GM19463 (cell line): ENCODE results near the gene PRPF40B.
A peak's percentile ranks its signal among the peaks of the same experiment; 100 is the strongest.
"Not testable (repeated sequence)": the region's sequence is repeated elsewhere in the genome, so short reads cannot be mapped to it uniquely, and the experiment has no call there.

ENCODE experiments used
- ATAC-seq: cut with Tn5 transposase; IDR thresholded peaks from one replicate; pipeline ENCODE4 v1.9.1; 2021; ENCODE audit warnings: mild to moderate bottlenecking, moderate library complexity; ENCODE audit not compliant: unreplicated experiment

PRPF40B gene

GRCh38 chr12:49623142-49623904 lies at the start of gene PRPF40B:
Gene PRPF40B (plus strand): TSS chr12:49623561. CDS start chr12:49623591, 30 bp downstream.
- ATAC-seq = peak; percentile 72

GRCh38 chr12:49577589-49578315 lies 45.6 kb upstream of the PRPF40B start:
- no peak for ATAC-seq

DNA sequence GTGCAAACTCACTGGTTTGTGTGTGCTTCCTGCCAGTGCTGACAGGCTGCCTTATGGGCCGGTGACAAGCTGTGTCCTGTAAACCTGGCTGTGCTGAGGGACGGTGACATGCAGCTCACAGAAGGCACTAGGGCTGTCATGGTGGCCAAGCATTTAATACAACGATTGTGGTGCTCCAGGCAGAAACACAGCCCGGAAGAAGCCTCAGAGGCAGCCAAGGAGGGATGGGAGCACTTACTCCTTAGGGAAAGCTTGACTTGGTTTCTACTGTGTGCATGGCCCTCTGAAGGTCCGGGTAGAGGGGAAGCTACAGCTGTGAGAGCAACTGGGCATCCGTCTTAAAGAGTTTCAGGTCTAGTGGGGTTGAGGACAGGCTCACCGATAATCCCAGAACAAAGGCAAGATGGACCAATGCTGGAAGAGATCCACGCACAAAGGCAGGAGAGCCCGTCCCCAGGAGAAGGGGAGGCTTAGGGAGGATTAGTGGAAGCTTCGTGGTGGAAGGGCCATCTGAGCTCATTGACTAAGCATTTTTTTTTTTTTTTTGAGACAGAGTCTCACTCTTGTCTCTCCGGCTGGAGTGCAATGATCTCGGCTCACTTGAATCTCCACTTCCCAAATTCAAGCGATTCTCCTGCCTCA lies 44.8 kb upstream of the PRPF40B start:
- ATAC-seq = no peak

- ATAC-seq = no peak
Measured at GRCh38 chr12:49580572-49581535, 42.5 kb upstream of the PRPF40B start.

DNA sequence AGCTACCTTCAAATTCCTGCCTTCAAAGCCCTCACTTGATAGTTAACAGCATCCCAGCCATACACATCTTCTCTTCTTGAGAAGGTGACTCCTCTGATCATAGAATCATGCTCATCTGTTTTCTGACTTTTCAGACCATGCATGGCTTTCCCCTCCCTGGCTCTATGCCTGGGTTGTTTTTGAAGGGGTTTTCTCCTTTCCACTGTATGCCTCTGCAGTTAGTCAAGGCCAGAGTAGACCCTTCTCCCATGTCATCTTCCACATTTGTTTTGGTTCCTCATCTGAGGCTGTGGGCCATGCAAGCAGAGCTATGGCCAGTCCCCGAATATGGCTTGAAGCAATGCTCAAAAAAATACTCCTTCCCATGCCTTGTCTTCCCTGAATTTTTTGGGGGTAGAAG lies 41.2 kb upstream of the PRPF40B start:
- no peak for ATAC-seq

- ATAC-seq = no peak
Measured at GRCh38 chr12:49582850-49583249, 40.5 kb upstream of the PRPF40B start.

- no peak for ATAC-seq
Measured at GRCh38 chr12:49583366-49584094, 39.8 kb upstream of the PRPF40B start.

DNA sequence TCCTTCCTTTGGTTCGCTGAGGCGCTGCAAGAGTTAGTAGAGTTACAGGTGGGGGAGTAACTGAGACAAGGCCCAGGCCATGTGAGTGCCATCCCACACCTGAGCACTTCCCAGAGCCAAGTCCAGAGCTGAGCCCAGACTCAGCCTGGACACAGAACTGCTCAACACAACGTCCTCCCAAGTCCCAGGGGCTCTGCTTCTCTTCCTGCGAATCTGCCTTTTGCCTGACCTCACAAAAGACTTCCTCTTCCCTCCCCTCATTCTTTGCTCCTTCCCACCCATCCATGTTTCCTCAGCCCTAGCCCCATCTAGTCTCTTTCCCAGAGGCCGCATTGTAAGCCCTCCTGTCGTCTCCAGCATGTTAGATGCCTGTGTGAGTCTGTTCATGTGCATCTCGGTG lies 38.8 kb upstream of the PRPF40B start:
- no peak for ATAC-seq

DNA sequence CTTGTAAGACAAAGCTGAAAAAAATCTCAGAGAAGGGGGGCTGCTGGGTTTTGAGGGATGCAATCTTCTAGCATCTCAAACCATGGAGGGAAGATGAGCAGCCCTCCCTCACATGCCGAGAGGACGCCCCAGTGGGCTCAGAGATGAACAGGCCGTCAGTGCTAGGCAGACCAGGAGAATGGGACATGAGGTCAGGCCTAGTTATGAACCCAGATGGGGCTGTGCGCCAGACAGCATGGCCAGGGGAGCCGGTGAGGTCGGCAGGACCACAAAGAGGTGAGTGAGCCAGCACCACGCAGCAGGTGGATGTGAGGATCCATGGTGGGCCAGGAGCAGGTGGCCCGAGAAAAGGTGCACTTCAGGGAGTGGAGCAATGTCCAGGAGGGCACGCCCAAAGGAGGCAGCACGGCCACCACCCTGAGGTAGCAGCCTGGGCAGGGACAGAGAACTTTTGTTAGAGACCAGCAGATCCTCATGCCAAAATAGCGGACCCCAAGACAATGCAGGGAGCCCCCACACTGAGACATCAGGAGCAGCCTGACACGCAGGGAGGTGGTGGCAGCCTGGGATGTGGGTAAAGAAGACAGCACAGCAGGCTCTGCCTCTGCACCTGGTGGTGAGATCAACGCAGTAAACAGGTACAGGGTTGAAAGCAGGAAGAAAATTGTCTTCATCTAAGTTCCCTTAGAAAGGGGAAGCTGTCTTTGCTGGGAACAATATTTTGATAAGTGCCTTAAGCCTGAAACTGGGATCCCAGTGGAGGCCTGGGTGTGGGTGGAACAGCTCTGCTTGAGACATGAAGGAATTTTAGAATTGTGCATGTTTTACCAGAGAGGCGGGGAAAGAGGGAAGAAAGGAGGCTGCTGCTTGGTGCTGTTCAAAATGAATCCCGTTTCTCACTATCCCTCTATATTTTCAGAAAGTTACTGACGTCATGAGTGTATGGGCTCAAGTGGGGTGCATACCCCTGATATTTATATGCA lies 37.6 kb upstream of the PRPF40B start:
- ATAC-seq = no peak

GRCh38 chr12:49587174-49587908 lies 36.0 kb upstream of the PRPF40B start:
- ATAC-seq = no peak

DNA sequence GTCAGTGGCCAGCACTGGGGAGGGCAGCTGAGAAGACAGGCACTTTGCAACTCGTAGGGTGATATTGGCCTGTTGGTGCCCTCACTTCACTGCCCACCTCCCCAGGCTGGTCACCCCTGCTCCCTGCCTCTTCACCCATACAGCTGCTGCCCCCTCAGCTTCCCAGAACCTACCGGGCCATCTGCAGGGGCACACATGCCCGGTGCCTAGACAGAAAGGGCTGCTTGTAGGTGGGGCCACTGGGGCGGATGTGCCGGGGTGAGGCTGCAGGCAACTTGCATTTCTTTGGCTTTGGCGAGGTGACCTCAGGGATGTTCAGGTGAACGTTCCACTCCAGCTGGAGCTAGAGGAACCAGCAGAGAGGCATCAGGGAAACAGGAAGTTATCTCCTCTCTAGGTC lies 35.1 kb upstream of the PRPF40B start:
- no peak for ATAC-seq

DNA sequence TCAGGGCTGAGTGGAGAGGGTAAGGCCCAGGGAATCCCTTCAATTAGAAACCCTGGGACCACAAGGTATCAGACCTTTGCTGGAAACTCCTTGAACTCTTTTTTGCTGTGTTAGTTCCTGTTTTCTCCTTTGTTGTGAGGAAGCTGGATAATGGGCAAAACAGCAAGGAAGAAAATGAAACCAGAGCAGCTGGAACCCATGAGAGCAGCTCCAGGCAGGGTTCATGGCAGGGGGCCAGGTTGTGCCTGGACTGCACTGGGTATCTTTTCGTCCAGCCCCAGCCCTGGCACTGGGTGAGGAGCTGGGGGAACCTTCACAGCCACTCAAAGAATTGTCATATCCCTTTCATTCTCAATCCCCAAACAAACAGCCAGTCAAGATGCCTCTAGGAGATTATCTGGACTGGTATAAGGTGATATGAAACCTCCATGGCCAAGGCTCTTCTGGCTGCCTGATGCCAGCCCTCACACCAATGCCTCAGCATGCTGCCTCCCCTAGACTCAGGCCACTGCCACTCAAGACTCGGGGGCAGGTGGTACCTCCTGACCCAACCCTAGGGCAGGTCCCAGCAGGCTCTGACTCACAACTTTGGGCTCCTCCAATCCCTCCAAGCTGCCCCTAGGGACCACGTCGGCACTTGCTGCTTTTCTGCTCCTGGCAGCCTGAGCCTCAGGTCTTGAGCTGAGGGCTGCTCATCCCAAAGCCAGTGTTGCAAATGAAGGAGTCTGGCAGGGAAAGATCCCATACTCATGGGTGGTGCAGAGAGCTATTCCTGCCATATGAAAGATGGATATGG lies 34.4 kb upstream of the PRPF40B start:
- ATAC-seq = no peak

DNA sequence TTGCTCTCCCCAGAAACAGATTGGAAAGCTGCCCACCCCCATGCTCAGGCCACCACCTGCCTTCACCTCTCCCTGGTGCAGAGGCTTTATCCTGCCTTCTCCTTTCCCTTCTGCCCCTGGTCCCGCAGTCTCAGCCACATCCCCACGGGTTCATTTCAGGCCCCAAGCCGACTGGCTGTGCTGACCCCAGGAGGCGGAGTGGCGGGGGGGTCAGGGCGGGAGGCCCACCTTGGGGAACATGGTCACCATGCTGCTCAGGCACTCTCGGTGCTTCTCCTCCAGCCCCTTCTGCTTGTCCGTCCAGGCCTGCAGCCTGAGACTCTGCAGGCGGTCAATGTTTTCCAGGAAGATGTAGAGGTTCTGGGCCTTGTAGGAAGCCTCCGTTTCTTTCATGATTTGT lies 24.8 kb upstream of the PRPF40B start:
- no peak for ATAC-seq

DNA sequence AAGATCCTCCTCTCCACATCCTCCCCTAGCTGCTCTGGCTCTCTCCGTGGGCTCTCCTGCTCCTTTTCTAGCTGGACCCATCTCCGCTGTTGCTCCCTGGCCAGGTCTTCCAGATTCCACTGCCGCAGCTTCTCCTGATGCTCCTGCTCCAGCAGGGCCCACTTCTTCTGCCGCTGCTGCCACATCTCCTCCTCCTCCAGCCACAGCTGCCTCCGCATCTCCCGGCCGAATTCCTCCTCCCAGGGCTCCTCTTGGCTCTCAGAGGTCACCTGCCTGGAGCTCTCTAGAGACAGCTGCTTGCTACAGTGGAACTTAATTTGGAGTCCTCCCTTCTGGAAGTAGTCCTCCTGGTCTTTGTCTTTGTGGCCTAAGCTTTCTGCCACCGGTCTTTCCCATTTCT lies 23.4 kb upstream of the PRPF40B start:
- ATAC-seq = no peak

GRCh38 chr12:49603721-49604120 lies 19.6 kb upstream of the PRPF40B start:
- no peak for ATAC-seq

DNA sequence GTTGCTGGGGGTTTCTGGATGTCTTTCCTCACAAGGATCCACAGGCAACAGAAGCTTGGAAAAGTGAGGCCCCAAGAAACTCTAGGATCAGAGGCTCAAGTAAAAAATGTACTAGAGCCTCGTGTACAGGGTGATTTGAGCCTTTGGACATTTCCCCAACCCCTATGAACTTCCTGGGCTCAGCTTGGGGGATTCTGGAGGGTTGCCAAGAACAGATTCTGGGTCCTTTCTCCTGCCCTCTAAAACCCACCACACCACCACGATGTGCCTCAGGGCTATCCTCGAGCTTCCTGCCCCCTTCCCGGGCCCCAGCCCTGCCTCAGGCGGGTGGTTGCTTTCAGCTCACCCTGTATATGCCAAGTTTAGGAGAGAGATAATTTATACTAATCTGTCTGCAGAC lies 18.5 kb upstream of the PRPF40B start:
- ATAC-seq = no peak

DNA sequence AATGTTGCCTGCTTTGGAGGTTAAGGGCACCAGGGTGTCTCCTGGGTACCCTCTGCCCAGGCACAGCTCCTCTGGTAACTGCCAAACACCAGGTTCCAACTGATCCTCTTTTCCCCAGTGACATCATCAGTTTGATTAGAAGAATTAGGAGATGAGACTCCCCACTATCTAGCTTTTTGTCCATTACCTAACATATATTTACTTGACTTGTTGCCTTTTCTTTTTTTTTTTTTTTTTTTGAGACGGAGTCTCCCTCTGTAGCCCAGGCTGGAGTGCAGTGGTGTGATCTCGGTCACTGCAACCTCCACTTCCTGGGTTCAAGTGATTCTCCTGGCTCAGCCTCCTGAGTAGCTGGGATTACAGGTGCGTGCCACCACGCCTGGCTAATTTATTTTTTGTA lies 17.8 kb upstream of the PRPF40B start, which contains the start of gene FAM186B:
FAM186B (minus strand) TSS at position 101 of the 400 bp plus-strand sequence. CDS start 162 bp downstream, outside the sequence.
- ATAC-seq = not testable (repeated sequence)
